ENCODE results near the gene LALBA.

The LALBA gene

DNA sequence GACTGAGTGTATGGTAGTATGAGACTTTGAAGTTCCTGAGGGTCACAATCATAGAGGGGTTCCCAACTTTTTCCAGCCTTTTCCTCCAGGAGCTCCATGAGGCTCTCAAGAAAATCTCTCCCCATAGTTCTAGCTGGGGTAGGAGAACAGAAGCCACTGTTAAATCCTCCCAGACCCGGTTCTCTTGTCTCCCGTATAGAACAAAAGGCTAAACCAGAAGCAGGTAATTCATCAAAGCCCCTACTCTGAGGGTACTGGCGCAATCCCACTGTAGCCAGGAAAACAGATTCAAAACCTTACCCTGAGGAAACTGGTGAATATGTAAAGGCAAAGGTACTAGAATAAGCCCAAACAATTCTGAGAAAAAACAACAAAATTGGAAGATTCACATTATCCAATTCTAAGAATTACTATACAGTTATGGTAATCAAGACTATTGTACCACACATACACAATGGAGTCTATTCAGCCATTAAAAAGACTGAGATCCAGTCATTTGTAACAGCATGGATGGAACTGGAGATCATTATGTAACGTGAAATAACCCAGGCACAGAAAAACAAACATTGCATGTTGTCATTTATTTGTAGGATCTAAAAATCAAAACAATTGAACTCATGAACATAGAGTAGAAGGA, 23.9 kb downstream of the LALBA start:
- H3K36me3 ChIP-seq, result no peaks in the 10 kb centered on the region
- no peak for DNase-seq
- H3K27ac ChIP-seq, result no peak overlapping the region
- no peak for TF ChIP-seq CTCF (IDR thresholded peaks at IDR 0.05; ENCODE audit: low read depth, low read length)
- H3K27me3 ChIP-seq (ENCODE audit: insufficient read depth, low read depth, severe bottlenecking), result peaks cover 14% of the 10 kb centered on the region
- H3K9me3 ChIP-seq (ENCODE audit: severe bottlenecking), result no peaks in the 10 kb centered on the region
- no peak overlapping the region for H3K4me3 ChIP-seq (ENCODE audit: low read depth, low read length)

- H3K4me3 ChIP-seq (ENCODE audit: low read depth, low read length), result no peak overlapping the region
- no peak overlapping the region for H3K27ac ChIP-seq
- TF ChIP-seq CTCF (IDR thresholded peaks at IDR 0.05; ENCODE audit: low read depth, low read length), result peak; percentile 68
- H3K27me3 ChIP-seq (ENCODE audit: insufficient read depth, low read depth, severe bottlenecking), result peaks cover 14% of the 10 kb centered on the region
- no peaks in the 10 kb centered on the region for H3K9me3 ChIP-seq (ENCODE audit: severe bottlenecking)
- no peaks in the 10 kb centered on the region for H3K36me3 ChIP-seq
- peak; percentile 20 for DNase-seq
Measured at GRCh38 chr12:48542300-48542928, 27.4 kb downstream of the LALBA start.

DNA sequence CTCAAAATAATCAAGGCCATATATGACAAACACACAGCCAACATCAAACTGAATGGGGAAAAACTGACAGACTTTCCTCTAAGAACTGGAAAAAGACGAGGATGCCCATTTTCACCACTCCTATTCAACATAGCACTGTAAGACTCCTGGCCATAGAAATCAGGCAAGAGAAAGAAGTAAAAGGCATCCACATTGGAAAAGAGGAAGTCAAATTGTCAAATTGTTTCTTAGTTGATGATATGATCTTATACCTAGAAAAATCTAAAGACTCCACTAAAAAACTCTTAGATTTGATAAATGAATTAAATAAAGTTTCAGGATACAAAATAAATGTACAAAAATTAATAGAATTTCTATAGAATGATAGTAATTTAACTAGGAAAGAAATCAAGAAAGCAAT, 33.2 kb downstream of the LALBA start:
- no peak for TF ChIP-seq CTCF (IDR thresholded peaks at IDR 0.05; ENCODE audit: low read depth, low read length)
- no peak overlapping the region for H3K4me3 ChIP-seq (ENCODE audit: low read depth, low read length)

GRCh38 chr12:48532601-48533000, 37.2 kb downstream of the LALBA start:
- no peak overlapping the region for H3K4me3 ChIP-seq (ENCODE audit: low read depth, low read length)
- H3K36me3 ChIP-seq, result no peaks in the 10 kb centered on the region
- TF ChIP-seq CTCF (IDR thresholded peaks at IDR 0.05; ENCODE audit: low read depth, low read length), result no peak
- no peak overlapping the region for H3K27ac ChIP-seq
- H3K27me3 ChIP-seq (ENCODE audit: insufficient read depth, low read depth, severe bottlenecking), result peaks cover 41% of the 10 kb centered on the region
- peaks cover 4% of the 10 kb centered on the region for H3K9me3 ChIP-seq (ENCODE audit: severe bottlenecking)
- no peak for DNase-seq

More for the DNA sequence above, 33.2 kb downstream of the LALBA start:
- H3K27ac ChIP-seq, result no peak overlapping the region
- DNase-seq, result no peak
- H3K9me3 ChIP-seq (ENCODE audit: severe bottlenecking), result no peaks in the 10 kb centered on the region
- H3K36me3 ChIP-seq, result no peaks in the 10 kb centered on the region
- peaks cover 8% of the 10 kb centered on the region for H3K27me3 ChIP-seq (ENCODE audit: insufficient read depth, low read depth, severe bottlenecking)

DNA sequence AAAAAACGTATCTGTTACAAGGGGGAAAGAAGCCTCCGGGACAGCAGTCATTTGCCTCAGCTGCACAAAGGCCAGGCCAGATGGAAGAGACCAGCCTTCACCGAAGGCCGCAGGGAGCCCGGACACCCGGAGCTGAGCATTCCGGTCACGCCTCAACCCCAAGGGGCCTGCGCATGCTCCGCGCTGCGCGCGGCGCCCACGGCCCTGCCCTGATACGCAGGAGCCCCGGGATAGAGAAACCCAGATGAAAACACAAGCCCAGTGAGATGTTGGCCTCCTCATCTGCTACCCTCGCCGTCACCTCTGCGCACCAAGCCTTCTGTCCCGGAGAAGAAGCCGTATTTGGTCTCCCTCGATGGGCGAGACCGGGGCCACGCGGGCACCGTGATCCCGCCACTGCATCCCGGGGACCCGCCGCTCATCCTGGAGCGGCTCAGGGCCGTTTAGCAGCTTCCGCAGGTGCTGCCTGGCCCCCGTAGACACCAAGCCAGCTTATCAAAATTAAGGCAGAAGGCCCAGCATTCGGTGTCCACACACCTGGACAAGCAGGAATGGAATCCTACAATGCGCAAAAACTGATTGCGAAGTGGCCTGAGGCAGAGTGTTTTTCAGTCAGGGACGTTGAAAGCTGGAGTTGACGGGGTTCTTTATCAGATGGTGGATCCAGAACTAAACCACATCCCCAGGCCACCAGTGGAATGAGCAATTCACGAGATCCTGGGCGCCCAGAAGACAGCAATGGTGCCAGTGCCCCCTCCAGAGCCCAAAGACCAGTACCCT, 41.8 kb downstream of the LALBA start:
- Histone ChIP-seq H3K27me3 (ENCODE audit: insufficient read depth, low read depth, severe bottlenecking) (peaks cover 64% of the 10 kb centered on the region), H3K36me3 (no peaks in the 10 kb centered on the region), H3K4me3 (ENCODE audit: low read depth, low read length) (no peak overlapping the region), H3K9me3 (ENCODE audit: severe bottlenecking) (peaks cover 4% of the 10 kb centered on the region), H3K27ac (no peak overlapping the region)
- no peak for DNase-seq
- TF ChIP-seq CTCF (IDR thresholded peaks at IDR 0.05; ENCODE audit: low read depth, low read length), result no peak

Data from WERI-Rb-1 (cell line).